Fibroblast of mammary gland (primary cell): ENCODE results near the gene GPR17.
A peak's percentile ranks its signal among the peaks of the same experiment; 100 is the strongest.

Source experiments
- DNase-seq: peaks from one replicate; pipeline ENCODE4 v3.0.0-alpha.2; 2010; ENCODE audit warnings: low read depth
- H3K4me3 ChIP-seq: 2 replicates; pipeline ENCODE4 v1.5.1; 2011; ENCODE audit warnings: low read depth, mild to moderate bottlenecking, low read length, moderate library complexity; ENCODE audit not compliant: control insufficient read depth
- TF ChIP-seq, protein P1 (sequence below): conservative IDR thresholded peaks from 2 replicates; pipeline ENCODE4 v1.5.1; 2011; ENCODE audit warnings: low read depth, low read length, inconsistent platforms; ENCODE audit not compliant: control insufficient read depth, insufficient read depth

GPR17 gene

DNA sequence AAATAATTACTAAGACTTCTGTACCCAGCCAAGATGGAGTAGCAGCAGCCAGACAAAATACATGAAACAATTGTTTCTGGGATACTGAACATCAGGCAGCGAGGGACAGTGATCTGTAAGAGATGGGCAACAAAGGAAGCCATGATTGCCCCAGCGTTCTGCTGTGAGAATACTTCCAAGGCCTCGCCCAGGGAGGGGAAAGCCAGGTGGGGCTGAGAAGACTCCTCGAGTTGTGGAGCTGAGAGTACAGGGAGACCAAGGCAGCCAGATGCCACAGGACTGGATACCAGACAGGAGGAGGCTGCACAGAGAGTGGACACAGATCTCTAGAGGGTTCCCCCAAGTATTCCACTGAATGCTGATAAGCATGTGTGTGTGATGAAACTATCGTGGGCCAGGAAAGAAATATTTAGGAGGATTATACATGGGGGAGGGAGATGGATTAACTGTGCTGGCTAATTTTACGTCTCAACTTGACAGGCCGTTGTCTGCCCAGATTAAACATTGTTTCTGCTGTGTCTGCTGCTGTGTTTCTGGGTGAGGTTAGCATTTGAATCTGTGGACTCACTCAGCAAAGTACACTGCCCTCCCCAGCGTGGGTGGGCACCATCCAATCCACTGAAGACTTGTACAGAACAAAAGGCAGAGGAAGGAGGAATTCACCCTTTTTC lies 39.6 kb downstream of the GPR17 start:
- TF ChIP-seq, protein P1, sequence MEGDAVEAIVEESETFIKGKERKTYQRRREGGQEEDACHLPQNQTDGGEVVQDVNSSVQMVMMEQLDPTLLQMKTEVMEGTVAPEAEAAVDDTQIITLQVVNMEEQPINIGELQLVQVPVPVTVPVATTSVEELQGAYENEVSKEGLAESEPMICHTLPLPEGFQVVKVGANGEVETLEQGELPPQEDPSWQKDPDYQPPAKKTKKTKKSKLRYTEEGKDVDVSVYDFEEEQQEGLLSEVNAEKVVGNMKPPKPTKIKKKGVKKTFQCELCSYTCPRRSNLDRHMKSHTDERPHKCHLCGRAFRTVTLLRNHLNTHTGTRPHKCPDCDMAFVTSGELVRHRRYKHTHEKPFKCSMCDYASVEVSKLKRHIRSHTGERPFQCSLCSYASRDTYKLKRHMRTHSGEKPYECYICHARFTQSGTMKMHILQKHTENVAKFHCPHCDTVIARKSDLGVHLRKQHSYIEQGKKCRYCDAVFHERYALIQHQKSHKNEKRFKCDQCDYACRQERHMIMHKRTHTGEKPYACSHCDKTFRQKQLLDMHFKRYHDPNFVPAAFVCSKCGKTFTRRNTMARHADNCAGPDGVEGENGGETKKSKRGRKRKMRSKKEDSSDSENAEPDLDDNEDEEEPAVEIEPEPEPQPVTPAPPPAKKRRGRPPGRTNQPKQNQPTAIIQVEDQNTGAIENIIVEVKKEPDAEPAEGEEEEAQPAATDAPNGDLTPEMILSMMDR = no peak
- no peak for DNase-seq
- no peak overlapping the region for H3K4me3 ChIP-seq

DNA sequence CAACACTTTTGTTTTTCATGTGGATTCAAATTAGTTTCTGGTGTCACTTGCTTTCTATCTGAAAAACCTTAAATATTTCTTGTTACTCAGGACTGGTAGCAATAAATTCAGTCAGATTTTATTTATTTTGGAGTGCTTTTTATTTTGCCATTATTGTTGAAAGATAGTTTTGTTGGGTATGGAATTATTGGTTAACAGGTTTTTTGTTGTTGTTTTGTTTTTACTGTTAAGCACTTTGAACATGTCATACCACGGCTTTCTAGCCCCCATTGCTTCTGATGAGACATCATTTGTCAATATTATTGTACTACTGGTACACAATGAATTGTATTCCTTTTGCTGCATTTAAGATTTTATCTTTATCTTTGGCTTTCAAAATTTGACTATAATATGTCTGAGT lies 42.5 kb downstream of the GPR17 start:
- H3K4me3 ChIP-seq = no peak overlapping the region
- DNase-seq = no peak
- TF ChIP-seq, protein P1 = no peak

DNA sequence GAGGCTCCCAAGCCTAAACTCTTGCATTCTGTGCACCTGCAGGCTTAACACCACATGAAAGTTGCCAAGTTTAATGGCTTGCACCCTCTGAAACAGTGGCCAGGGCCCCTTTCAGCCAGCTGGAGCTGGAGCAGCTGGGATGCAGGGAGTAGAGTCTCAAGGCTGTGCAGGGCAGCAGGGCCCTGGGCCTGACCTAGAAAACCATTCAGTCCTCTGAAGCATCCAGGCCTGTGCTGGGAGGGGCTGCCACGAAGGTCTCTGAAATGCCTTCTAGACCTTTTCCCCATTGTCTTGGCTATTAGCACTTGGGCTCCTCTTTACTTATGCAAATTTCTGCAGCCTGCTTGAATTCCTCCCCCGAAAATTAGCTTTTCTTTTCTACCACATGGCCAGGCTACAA lies 44.7 kb downstream of the GPR17 start:
- no peak for DNase-seq
- H3K4me3 ChIP-seq = no peak overlapping the region
- TF ChIP-seq, protein P1 = no peak

DNA sequence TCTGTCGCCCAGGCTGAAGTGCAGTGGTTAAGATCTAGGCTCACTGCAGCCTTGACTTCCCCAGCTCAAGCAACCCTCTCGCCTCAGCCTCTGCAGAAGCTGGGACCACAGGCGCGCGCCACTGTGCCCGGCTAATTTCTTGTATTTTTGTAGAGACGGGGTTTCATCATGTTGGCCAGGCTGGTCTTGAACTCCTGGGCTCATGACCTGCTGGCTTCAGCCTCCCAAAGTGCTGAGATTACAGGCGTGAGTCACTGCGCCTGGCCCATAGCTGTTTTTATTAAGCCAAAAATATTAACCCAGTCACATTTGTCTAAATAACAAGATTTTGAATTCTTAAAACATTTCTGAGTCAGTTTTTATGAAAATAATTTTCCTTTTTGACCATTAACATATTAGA lies 49.0 kb downstream of the GPR17 start:
- peak; percentile 43 for DNase-seq
- no peak overlapping the region for H3K4me3 ChIP-seq
- TF ChIP-seq, protein P1 = no peak

DNA sequence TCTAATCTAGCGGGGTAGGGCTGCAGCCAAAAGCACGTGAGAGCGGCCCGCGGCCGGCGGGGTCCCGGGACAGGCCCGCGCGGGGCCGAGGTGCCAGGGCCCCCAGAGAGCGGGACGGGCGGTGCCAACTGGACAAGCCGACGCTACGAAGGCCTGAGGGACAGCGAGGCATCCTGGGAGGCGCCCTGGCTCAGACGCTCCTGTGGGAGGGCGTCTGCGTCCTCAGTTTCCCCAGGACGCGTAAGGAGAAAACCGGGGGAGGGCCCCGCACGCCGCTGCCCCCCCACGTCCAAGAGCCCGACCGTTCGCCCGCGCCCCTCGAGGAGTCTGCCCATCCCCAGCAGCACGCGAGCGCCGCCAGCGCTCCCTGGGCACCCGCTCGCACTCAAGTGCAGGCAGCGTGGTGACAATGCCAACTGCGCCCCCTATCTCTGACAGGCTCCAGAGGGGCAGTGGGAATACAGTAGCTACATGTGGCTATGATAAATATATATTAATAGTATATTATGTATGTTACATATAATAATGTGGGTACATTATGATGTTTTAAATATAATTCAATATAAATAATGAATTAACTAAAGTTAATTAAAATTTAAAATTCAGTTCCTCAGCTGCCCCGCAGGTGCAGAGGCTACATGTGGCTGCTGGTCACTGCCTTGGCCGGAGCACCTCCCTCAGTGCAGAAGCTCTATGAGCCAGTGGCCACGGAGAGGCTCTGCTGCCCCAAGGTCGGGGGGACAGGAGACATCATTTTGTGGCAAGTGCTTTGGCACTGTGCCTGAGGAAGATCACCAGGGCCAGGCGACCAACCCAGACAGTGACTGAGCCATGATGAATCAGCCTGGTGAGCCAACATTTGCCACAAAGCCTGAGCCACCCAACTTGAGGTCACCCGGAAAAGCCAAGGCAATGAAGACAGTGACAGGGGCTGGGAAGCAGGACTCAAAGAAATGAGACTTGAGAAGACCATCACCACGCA lies 49.8 kb downstream of the GPR17 start:
- no peak overlapping the region for H3K4me3 ChIP-seq
- TF ChIP-seq, protein P1 = peak; percentile 31
- DNase-seq = peak; percentile 38

DNA sequence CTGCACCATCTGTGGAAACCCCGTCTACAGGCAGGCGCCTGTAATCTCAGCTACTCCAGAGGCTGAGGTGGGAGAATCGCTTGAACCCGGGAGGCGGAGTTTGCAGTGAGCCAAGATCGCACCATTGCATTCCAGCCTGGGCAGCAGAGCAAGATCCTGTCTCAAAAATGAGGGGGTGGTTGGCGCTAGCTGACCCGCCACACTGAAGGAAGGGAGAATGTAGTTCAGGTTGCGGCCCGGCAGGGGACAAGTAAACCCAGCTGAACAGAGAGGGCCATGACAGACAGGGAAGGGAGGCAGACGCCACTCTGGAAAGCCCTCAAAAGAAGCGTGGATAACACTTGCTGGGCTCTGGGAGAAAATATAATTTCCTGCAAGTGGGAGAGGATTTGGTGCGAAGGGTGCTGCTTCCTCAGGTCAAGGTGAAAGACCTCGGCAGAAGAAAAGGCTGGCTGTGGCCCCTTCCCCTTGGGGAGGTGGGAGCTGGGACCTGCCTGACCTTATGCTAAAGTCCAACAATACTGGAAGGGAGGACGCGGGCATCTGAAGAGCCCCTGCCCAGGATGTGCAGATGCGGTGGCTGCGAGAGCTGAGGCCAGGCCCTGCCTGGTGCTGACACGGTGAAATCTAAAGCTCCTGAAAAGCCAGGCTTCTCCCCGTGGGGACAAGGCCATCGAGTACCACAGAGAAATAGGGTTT lies 51.7 kb downstream of the GPR17 start:
- H3K4me3 ChIP-seq = no peak overlapping the region

More for the DNA sequence above, 51.7 kb downstream of the GPR17 start:
- DNase-seq = no peak
- TF ChIP-seq, protein P1 = no peak
